GM10847 (cell line): ENCODE results near the gene HK2.

Source experiments
- POLR2A ChIP-seq: IDR thresholded peaks from 2 replicates; pipeline ENCODE4 v1.6.1; 2011; ENCODE audit not compliant: insufficient read length; ENCODE audit errors: extremely low read depth

HK2 gene

GRCh38 chr2:74883011-74883410 lies 49.1 kb downstream of the HK2 start:
- TF ChIP-seq POLR2A = no peak

- no peak for TF ChIP-seq POLR2A
These were observed 50.3 kb downstream of the HK2 start for GRCh38 chr2:74884118-74884762.

GRCh38 chr2:74884866-74885265 lies 50.9 kb downstream of the HK2 start:
- no peak for TF ChIP-seq POLR2A

- TF ChIP-seq POLR2A = no peak
These were observed 52.3 kb downstream of the HK2 start for GRCh38 chr2:74886251-74886650.

- no peak for TF ChIP-seq POLR2A
These were observed 52.9 kb downstream of the HK2 start for GRCh38 chr2:74886811-74887210.

- TF ChIP-seq POLR2A = no peak
These were observed 53.6 kb downstream of the HK2 start for GRCh38 chr2:74887445-74887951.

- no peak for TF ChIP-seq POLR2A
These were observed 54.2 kb downstream of the HK2 start for GRCh38 chr2:74887960-74888700.

- TF ChIP-seq POLR2A = no peak
These were observed 55.2 kb downstream of the HK2 start for GRCh38 chr2:74889159-74889558.

GRCh38 chr2:74890711-74891110 lies 56.8 kb downstream of the HK2 start:
- no peak for TF ChIP-seq POLR2A

GRCh38 chr2:74891136-74891764 lies 57.3 kb downstream of the HK2 start:
- no peak for TF ChIP-seq POLR2A

GRCh38 chr2:74892609-74893008 lies 58.7 kb downstream of the HK2 start:
- no peak for TF ChIP-seq POLR2A

- TF ChIP-seq POLR2A = no peak
These were observed 59.4 kb downstream of the HK2 start for GRCh38 chr2:74893332-74893731.

GRCh38 chr2:74894272-74894981 lies 60.5 kb downstream of the HK2 start:
- TF ChIP-seq POLR2A = no peak

GRCh38 chr2:74895001-74895400 lies 61.1 kb downstream of the HK2 start:
- TF ChIP-seq POLR2A = no peak

- no peak for TF ChIP-seq POLR2A
These were observed 62.3 kb downstream of the HK2 start for GRCh38 chr2:74896232-74896631.

- TF ChIP-seq POLR2A = no peak
These were observed 68.4 kb downstream of the HK2 start for GRCh38 chr2:74902281-74902860.

- no peak for TF ChIP-seq POLR2A
These were observed 72.5 kb downstream of the HK2 start for GRCh38 chr2:74906395-74906794.
